MM.1S (cell line): ENCODE data around the gene SLC2A1.

Experiments used
- CTCF ChIP-seq: fragments of 300-600 bp; sonication (generic); IDR thresholded peaks from 2 replicates; pipeline ENCODE4 v1.5.1; 2016; ENCODE audit warnings: antibody characterized with exemption, low read length, mixed read lengths
- EZH2 ChIP-seq: fragments of 300-600 bp; sonication (generic); optimal IDR thresholded peaks from 2 replicates; pipeline ENCODE3; 2017; ENCODE audit warnings: low read depth, mild to moderate bottlenecking, antibody characterized with exemption, low read length, mixed read lengths

- TF ChIP-seq CTCF, result no peak
- TF ChIP-seq EZH2, result no peak
Measured at GRCh38 chr1:42928859-42929258, 29.8 kb downstream of the SLC2A1 start.
